ENCODE results near the gene MMP21.

- TF ChIP-seq CTCF (conservative IDR thresholded peaks at IDR 0.05 in 1 of 2, IDR thresholded peaks at IDR 0.05 in 1 of 2; ENCODE audit: extremely low read depth in 1 of 2, insufficient read depth in 1 of 2, low read depth in 1 of 2, low read length in 2 of 2) (no peak), EZH2 (IDR thresholded peaks at IDR 0.05; ENCODE audit: borderline replicate concordance, low read length) (no peak)
Observed at GRCh38 chr10:125802131-125802530, 26.5 kb upstream of the MMP21 start.

Measured in mammary epithelial cell (primary cell).